ENCODE measurements around the gene IGF1.

Gene IGF1

GRCh38 chr12:102480406-102480805 is at the start of gene IGF1:
TSS of gene IGF1 (minus strand) at chr12:102480563. CDS start at chr12:102480381, 182 bp downstream.
- DNase-seq (ENCODE audit: low spot score) = no peak

- DNase-seq (ENCODE audit: low spot score) = no peak
Measured at GRCh38 chr12:102528111-102528510, 47.7 kb upstream of the IGF1 start.

GRCh38 chr12:102527171-102527720 is 46.9 kb upstream of the IGF1 start:
- DNase-seq (ENCODE audit: low spot score) = peak; percentile 51

- no peak for DNase-seq (ENCODE audit: low spot score)
Measured at GRCh38 chr12:102526656-102527055, 46.3 kb upstream of the IGF1 start.

- peak; percentile 13 for DNase-seq (ENCODE audit: low spot score)
Measured at GRCh38 chr12:102522768-102523167, 42.4 kb upstream of the IGF1 start.

GRCh38 chr12:102521662-102522277 is 41.4 kb upstream of the IGF1 start:
- no peak for DNase-seq (ENCODE audit: low spot score)

- DNase-seq (ENCODE audit: low spot score) = no peak
Measured at GRCh38 chr12:102518871-102519270, 38.5 kb upstream of the IGF1 start.

- DNase-seq (ENCODE audit: low spot score) = no peak
Measured at GRCh38 chr12:102514696-102515095, 34.3 kb upstream of the IGF1 start.

- no peak for DNase-seq (ENCODE audit: low spot score)
Measured at GRCh38 chr12:102513739-102514138, 33.4 kb upstream of the IGF1 start.

GRCh38 chr12:102513272-102513671 is 32.9 kb upstream of the IGF1 start:
- no peak for DNase-seq (ENCODE audit: low spot score)

GRCh38 chr12:102512523-102512922 is 32.2 kb upstream of the IGF1 start:
- DNase-seq (ENCODE audit: low spot score) = no peak

GRCh38 chr12:102511575-102511974 is 31.2 kb upstream of the IGF1 start:
- DNase-seq (ENCODE audit: low spot score) = no peak

- no peak for DNase-seq (ENCODE audit: low spot score)
Measured at GRCh38 chr12:102510463-102510862, 30.1 kb upstream of the IGF1 start.

GRCh38 chr12:102510031-102510430 is 29.7 kb upstream of the IGF1 start:
- DNase-seq (ENCODE audit: low spot score) = no peak

GRCh38 chr12:102509123-102509626 is 28.8 kb upstream of the IGF1 start:
- DNase-seq (ENCODE audit: low spot score) = no peak

GRCh38 chr12:102508052-102508451 is 27.7 kb upstream of the IGF1 start:
- no peak for DNase-seq (ENCODE audit: low spot score)

GRCh38 chr12:102507301-102507700 is 26.9 kb upstream of the IGF1 start:
- DNase-seq (ENCODE audit: low spot score) = no peak

- DNase-seq (ENCODE audit: low spot score) = no peak
Measured at GRCh38 chr12:102504871-102505270, 24.5 kb upstream of the IGF1 start.

GRCh38 chr12:102504280-102504679 is 23.9 kb upstream of the IGF1 start:
- DNase-seq (ENCODE audit: low spot score) = no peak

GRCh38 chr12:102503831-102504230 is 23.5 kb upstream of the IGF1 start:
- DNase-seq (ENCODE audit: low spot score) = no peak

- no peak for DNase-seq (ENCODE audit: low spot score)
Measured at GRCh38 chr12:102503056-102503681, 22.8 kb upstream of the IGF1 start.

- no peak for DNase-seq (ENCODE audit: low spot score)
Measured at GRCh38 chr12:102501773-102502172, 21.4 kb upstream of the IGF1 start.

- DNase-seq (ENCODE audit: low spot score) = no peak
Measured at GRCh38 chr12:102498471-102498870, 18.1 kb upstream of the IGF1 start.

GRCh38 chr12:102497743-102498142 is 17.4 kb upstream of the IGF1 start:
- DNase-seq (ENCODE audit: low spot score) = no peak

Measured in RKO (cell line).